LNCAP (cell line): ENCODE measurements around the gene LAMA3.

Source experiments
- CTCF ChIP-seq: fragments of 450-650 bp; IDR thresholded peaks from 2 replicates; pipeline ENCODE4 v1.5.1; 2017; ENCODE audit warnings: mild to moderate bottlenecking

The LAMA3 gene

GRCh38 chr18:23662309-23663263, 26.7 kb upstream of the LAMA3 start, which contains the start of gene ANKRD29:
TSS of gene ANKRD29 (minus strand) at chr18:23662911. CDS start at chr18:23662730, 181 bp downstream.
- TF ChIP-seq CTCF = no peak

- TF ChIP-seq CTCF = no peak
These were observed 24.6 kb upstream of the LAMA3 start for GRCh38 chr18:23664674-23665073.

- TF ChIP-seq CTCF = no peak
These were observed 22.1 kb upstream of the LAMA3 start for GRCh38 chr18:23667114-23667513.

- no peak for TF ChIP-seq CTCF
These were observed 20.5 kb upstream of the LAMA3 start for GRCh38 chr18:23668731-23669130.

GRCh38 chr18:23669202-23669766, 20.0 kb upstream of the LAMA3 start:
- TF ChIP-seq CTCF = no peak

GRCh38 chr18:23669804-23670405, 19.3 kb upstream of the LAMA3 start:
- no peak for TF ChIP-seq CTCF

GRCh38 chr18:23671564-23671963, 17.7 kb upstream of the LAMA3 start:
- no peak for TF ChIP-seq CTCF
